Measurements from ENCODE around the gene SDCCAG8.

SDCCAG8 gene

GRCh38 chr1:243455760-243456651 is 200.2 kb downstream of the SDCCAG8 start:
- DNase-seq (ENCODE audit: low read depth in 2 of 2, low spot score in 1 of 2), result no peak

GRCh38 chr1:243457363-243457982 is 201.6 kb downstream of the SDCCAG8 start:
- DNase-seq (ENCODE audit: low read depth in 2 of 2, low spot score in 1 of 2), result no peak

- no peak for DNase-seq (ENCODE audit: low read depth in 2 of 2, low spot score in 1 of 2)
Observed at GRCh38 chr1:243459059-243459458, 203.2 kb downstream of the SDCCAG8 start.

GRCh38 chr1:243461700-243462099 is 205.9 kb downstream of the SDCCAG8 start:
- no peak for DNase-seq (ENCODE audit: low read depth in 2 of 2, low spot score in 1 of 2)

- DNase-seq (ENCODE audit: low read depth in 2 of 2, low spot score in 1 of 2), result no peak
Observed at GRCh38 chr1:243462929-243463697, 207.3 kb downstream of the SDCCAG8 start.

- DNase-seq (ENCODE audit: low read depth in 2 of 2, low spot score in 1 of 2), result no peak
Observed at GRCh38 chr1:243465081-243465480, 209.2 kb downstream of the SDCCAG8 start.

GRCh38 chr1:243465738-243466137 is 209.9 kb downstream of the SDCCAG8 start:
- no peak for DNase-seq (ENCODE audit: low read depth in 2 of 2, low spot score in 1 of 2)

- DNase-seq (ENCODE audit: low read depth in 2 of 2, low spot score in 1 of 2), result no peak
Observed at GRCh38 chr1:243469497-243469896, 213.7 kb downstream of the SDCCAG8 start.

- no peak for DNase-seq (ENCODE audit: low read depth in 2 of 2, low spot score in 1 of 2)
Observed at GRCh38 chr1:243470502-243470901, 214.7 kb downstream of the SDCCAG8 start.

- no peak for DNase-seq (ENCODE audit: low read depth in 2 of 2, low spot score in 1 of 2)
Observed at GRCh38 chr1:243471026-243471685, 215.3 kb downstream of the SDCCAG8 start.

GRCh38 chr1:243471754-243472745 is 216.2 kb downstream of the SDCCAG8 start:
- no peak for DNase-seq (ENCODE audit: low read depth in 2 of 2, low spot score in 1 of 2)

GRCh38 chr1:243473227-243474135 is 217.6 kb downstream of the SDCCAG8 start:
- no peak for DNase-seq (ENCODE audit: low read depth in 2 of 2, low spot score in 1 of 2)

- DNase-seq (ENCODE audit: low read depth in 2 of 2, low spot score in 1 of 2), result no peak
Observed at GRCh38 chr1:243474136-243474881, 218.5 kb downstream of the SDCCAG8 start.

GRCh38 chr1:243474906-243475305 is 219.1 kb downstream of the SDCCAG8 start:
- DNase-seq (ENCODE audit: low read depth in 2 of 2, low spot score in 1 of 2), result no peak

GRCh38 chr1:243475966-243476365 is 220.1 kb downstream of the SDCCAG8 start:
- DNase-seq (ENCODE audit: low read depth in 2 of 2, low spot score in 1 of 2), result no peak

- no peak for DNase-seq (ENCODE audit: low read depth in 2 of 2, low spot score in 1 of 2)
Observed at GRCh38 chr1:243477731-243478290, 222.0 kb downstream of the SDCCAG8 start.

- no peak for DNase-seq (ENCODE audit: low read depth in 2 of 2, low spot score in 1 of 2)
Observed at GRCh38 chr1:243481101-243481500, 225.3 kb downstream of the SDCCAG8 start.

Measured in stimulated activated CD8-positive, alpha-beta memory T cell treated with anti-CD3 and anti-CD28 coated beads, Interleukin-4, amount 100 ng/mL, for 4 hours (primary cell).